ENCODE measurements around the gene ARHGEF6. TPM values are rescaled to one million over a fixed set of nuclear protein-coding genes. Genes with fewer than 3 reads are reported as not detected.

The ARHGEF6 gene
- polyA plus RNA-seq, 1 experiment: 6.8 TPM

GRCh38 chrX:136629084-136629750, 151.5 kb downstream of the ARHGEF6 start:
- H3K27ac ChIP-seq (ENCODE audit: low read depth, low read length): no peak overlapping the region
- no peak overlapping the region for H3K4me3 ChIP-seq (ENCODE audit: low read depth, low read length)
- H3K9me3 ChIP-seq (ENCODE audit: control insufficient read depth, insufficient read depth, low read length): no peaks in the 10 kb centered on the region
- no peaks in the 10 kb centered on the region for H3K27me3 ChIP-seq (ENCODE audit: control insufficient read depth, insufficient read depth, low read length)
- DNase-seq (ENCODE audit: low read depth, low spot score): no peak
- TF ChIP-seq, protein P1, sequence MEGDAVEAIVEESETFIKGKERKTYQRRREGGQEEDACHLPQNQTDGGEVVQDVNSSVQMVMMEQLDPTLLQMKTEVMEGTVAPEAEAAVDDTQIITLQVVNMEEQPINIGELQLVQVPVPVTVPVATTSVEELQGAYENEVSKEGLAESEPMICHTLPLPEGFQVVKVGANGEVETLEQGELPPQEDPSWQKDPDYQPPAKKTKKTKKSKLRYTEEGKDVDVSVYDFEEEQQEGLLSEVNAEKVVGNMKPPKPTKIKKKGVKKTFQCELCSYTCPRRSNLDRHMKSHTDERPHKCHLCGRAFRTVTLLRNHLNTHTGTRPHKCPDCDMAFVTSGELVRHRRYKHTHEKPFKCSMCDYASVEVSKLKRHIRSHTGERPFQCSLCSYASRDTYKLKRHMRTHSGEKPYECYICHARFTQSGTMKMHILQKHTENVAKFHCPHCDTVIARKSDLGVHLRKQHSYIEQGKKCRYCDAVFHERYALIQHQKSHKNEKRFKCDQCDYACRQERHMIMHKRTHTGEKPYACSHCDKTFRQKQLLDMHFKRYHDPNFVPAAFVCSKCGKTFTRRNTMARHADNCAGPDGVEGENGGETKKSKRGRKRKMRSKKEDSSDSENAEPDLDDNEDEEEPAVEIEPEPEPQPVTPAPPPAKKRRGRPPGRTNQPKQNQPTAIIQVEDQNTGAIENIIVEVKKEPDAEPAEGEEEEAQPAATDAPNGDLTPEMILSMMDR (IDR thresholded peaks at IDR 0.05; ENCODE audit: low read depth, low read length): no peak
- ChIA-PET CTCF (no interaction called here), POLR2A (no interaction called here)

- ChIA-PET CTCF (interaction anchor here (0.6 kb wide), 1 partner anchor 19 kb away, joined by 3 read pairs; no protein-coding TSS in a partner anchor), POLR2A (no interaction called here)
- TF ChIP-seq, protein P1 (IDR thresholded peaks at IDR 0.05; ENCODE audit: low read depth, low read length): no peak
- no peak overlapping the region for H3K27ac ChIP-seq (ENCODE audit: low read depth, low read length)
- no peak overlapping the region for H3K4me3 ChIP-seq (ENCODE audit: low read depth, low read length)
- no peaks in the 10 kb centered on the region for H3K9me3 ChIP-seq (ENCODE audit: control insufficient read depth, insufficient read depth, low read length)
- no peaks in the 10 kb centered on the region for H3K27me3 ChIP-seq (ENCODE audit: control insufficient read depth, insufficient read depth, low read length)
- no peak for DNase-seq (ENCODE audit: low read depth, low spot score)
Measured at GRCh38 chrX:136627409-136627808, 153.3 kb downstream of the ARHGEF6 start.

DNA sequence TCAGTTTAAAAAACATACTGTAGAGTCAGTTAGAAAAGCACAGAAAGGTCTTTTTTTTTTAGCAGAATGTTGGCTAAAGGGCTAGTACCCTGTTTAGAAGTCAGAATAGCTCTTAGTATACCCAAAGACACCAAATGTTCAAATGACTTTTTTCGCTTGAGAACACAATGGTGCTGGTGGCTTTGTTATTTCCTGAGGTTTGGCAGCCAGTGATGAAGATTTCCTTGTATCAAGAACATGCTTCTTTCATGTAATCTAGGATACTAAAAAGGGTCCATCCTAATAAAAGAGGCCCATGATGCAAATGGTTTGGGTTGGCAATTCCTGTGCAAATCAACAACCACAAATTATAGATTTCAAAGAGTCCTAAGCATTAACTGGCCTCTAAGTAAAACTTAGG, 153.8 kb downstream of the ARHGEF6 start:
- TF ChIP-seq, protein P1 (IDR thresholded peaks at IDR 0.05; ENCODE audit: low read depth, low read length): no peak
- no peak for DNase-seq (ENCODE audit: low read depth, low spot score)
- Histone ChIP-seq H3K4me3 (ENCODE audit: low read depth, low read length) (no peak overlapping the region), H3K9me3 (ENCODE audit: control insufficient read depth, insufficient read depth, low read length) (no peaks in the 10 kb centered on the region), H3K27ac (ENCODE audit: low read depth, low read length) (no peak overlapping the region), H3K27me3 (ENCODE audit: control insufficient read depth, insufficient read depth, low read length) (no peaks in the 10 kb centered on the region)
- POLR2A ChIA-PET: no interaction called here
- CTCF ChIA-PET: interaction anchor here (0.6 kb wide), 1 partner anchor 19 kb away, joined by 3 read pairs; no protein-coding TSS in a partner anchor

- Histone ChIP-seq H3K27ac (ENCODE audit: low read depth, low read length) (no peak overlapping the region), H3K4me3 (ENCODE audit: low read depth, low read length) (no peak overlapping the region), H3K9me3 (ENCODE audit: control insufficient read depth, insufficient read depth, low read length) (no peaks in the 10 kb centered on the region), H3K27me3 (ENCODE audit: control insufficient read depth, insufficient read depth, low read length) (no peaks in the 10 kb centered on the region)
- TF ChIP-seq, protein P1 (IDR thresholded peaks at IDR 0.05; ENCODE audit: low read depth, low read length): no peak
- ChIA-PET CTCF (no interaction called here), POLR2A (no interaction called here)
- DNase-seq (ENCODE audit: low read depth, low spot score): no peak
Measured at GRCh38 chrX:136626237-136626636, 154.5 kb downstream of the ARHGEF6 start.

DNA sequence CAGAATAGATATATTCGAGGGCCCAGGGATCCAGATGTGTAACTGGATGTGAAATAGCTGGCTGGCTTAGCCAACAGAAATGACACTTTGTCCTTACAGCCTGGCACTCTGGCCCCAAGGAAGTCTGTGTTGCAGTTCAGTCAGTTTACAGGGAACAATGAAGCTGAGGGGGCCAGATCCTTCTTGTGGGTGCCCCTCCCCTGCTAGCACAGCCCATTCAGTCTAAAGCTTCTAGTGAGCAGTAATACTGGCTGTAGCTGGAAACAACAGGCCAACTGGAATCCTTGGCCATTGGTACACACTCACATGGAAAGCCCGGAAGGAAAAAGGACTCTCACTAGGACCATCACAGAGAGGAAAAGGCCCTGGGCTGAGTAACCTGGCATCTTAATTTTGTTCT, 155.5 kb downstream of the ARHGEF6 start:
- ChIA-PET POLR2A (no interaction called here), CTCF (no interaction called here)
- TF ChIP-seq, protein P1 (IDR thresholded peaks at IDR 0.05; ENCODE audit: low read depth, low read length): no peak
- DNase-seq (ENCODE audit: low read depth, low spot score): no peak
- Histone ChIP-seq H3K9me3 (ENCODE audit: control insufficient read depth, insufficient read depth, low read length) (no peaks in the 10 kb centered on the region), H3K4me3 (ENCODE audit: low read depth, low read length) (no peak overlapping the region), H3K27me3 (ENCODE audit: control insufficient read depth, insufficient read depth, low read length) (no peaks in the 10 kb centered on the region), H3K27ac (ENCODE audit: low read depth, low read length) (no peak overlapping the region)
